Femur (tissue), 1 donor: ENCODE data around the gene ARHGEF6.

Experiments used
- DNase-seq: peaks from one replicate; pipeline ENCODE4 v3.0.0-alpha.2; 2017

Gene ARHGEF6

DNA sequence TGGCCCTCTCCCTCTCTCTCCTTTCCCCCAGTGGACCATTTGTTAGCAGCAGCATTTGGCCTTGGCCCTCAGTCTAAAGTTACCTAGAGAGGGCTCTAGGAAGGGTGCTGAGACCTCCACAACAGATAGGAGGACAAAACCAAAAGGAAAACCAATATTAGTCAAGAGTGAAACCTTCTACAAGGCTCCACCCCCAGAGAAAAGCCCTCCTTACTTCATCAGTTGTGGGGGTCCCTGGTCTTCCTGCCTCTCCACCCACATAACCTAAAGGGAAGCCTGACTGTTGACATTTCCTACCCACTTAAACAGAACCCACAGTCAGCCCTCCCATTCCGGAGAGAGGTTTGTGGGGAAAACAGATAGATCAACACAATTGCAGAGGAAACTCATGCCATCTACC is 137.5 kb downstream of the ARHGEF6 start:
- DNase-seq: no peak

DNA sequence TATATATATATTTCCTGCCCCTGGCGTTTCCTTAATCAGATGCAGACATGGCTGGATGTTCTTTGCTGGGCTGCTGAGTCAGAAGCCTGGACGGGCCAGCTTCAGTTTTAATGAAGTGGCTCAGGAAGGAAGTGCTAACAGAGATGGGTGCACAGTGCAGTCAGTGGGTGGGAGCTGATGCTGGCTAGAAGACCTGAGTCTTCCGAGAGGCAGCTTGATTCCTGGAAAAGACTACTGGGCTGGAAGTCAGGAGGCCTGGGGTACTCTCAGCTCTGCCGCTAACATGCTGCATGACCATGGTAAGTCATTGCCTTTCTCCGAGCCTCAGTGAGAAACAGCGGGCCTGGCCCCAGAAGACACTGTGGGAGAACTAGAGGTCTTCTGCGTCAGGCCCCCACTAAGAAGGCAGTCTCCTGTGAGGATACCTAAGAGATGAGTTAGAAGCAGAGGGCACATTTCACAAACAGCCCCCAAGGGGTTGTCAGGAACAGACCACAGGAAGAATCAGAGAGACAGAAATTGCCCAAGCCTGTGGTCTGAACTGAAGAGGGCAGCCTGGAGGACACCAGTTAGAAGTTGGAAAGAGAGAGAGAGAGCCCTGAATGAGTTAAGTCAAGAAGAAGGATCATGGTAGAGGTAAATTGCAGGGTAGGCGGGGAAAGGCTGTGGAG is 141.1 kb downstream of the ARHGEF6 start:
- no peak for DNase-seq

DNA sequence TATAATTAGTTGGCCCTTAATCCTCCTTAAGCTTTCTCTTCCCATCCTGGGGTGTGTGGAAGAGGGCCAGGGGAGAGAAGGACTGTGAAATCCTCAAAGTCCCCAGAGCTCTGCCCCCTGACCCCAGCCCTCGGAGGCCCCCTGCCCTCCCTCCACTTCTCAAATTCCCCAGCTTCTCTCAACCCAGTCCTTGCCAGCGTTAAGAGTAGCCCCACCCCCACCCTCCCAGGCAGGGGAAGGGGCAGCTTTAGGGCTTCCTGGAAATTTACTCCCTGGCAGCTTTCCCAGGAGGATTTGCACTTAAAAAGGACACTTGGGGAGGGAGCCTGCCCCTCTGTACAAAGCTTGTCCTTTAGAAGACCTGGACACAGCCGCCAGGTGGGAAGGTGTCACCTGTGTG is 144.6 kb downstream of the ARHGEF6 start:
- DNase-seq: no peak

DNA sequence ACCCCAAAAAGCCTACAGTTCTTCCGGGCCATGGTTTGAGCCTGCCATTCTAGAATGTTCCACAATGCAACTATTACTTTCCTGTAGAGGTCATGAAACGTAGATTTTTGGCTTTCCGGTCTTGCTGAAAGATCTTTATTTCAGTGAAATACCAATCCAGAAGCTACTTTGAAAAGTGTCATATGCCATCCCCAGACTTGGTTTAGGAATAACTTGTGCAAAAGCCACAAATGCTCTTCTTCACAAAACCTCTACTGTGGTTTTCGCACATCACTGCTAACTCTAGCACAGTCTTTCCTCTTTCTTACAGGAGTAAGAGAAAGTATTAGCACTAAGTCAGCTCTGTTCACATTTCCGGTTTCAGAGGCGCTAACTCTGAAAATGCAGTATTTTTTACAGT is 145.5 kb downstream of the ARHGEF6 start:
- no peak for DNase-seq

DNA sequence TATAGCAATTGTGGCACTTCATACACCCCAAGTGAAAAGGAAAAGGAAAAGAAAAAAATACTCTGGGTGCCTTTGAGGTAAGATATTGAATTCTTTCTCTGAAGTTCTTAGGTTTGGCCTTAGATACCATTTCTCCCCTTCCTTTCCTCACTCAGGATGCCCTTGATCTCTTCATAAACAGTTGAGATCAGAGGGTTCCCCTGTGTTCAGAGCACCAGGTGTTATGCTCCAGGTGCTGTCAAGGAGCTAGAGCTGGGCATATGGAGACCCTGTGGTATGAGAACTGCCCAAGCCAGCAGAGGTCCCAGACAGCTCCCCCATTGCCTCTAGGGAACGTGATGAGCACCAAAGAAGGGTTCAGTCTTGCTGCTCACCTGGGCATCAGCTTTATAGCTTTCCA is 149.9 kb downstream of the ARHGEF6 start:
- no peak for DNase-seq

DNA sequence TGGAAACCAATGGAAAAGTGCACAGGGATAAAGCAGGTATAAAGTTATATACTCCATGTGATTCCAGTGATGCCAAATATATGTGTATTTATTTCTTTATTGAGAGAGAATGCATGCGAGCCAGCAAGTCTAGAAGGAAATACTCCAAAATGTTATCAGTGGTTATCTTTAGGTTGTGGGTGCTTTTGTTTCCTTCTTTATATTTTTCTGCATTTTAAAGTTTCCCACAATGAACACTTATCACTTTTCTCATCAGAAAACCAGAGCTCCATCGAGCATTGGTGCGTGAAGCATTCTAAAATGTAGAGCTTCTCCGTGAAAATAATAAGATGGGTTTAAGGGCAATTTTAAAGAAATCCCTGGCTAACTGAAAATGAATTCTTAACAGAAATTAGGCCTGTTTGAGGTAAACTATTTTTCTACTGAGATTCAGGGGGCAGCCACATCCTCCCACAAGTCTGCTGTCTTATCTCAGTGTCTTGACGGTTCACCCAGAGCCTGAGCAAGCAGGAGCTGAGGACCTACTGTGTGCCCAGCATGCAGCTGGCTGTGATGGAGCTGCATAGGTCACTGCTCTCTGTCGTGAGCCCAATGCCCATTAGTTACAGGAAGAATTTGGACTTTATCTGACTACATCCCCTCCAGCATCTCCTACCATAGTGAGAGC is 151.5 kb downstream of the ARHGEF6 start:
- DNase-seq: no peak

DNA sequence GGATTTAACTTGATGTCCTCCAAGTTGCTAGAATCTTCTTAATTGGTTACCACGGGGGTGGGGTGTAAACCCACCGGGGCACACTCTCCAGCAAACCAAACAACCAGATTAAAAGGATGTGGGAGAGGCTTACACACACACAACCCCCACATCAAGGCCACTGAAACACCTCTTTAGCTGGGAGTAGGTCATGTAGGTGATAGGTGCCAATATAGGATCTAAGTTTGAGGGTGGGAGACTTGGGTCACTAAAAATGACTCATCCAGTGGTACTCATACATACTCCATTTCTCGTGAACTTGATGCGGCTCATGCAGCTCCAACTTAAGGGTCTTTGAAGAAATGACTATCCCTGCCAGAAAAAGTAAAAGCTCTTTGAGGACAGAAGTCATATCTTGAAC is 153.3 kb downstream of the ARHGEF6 start:
- no peak for DNase-seq

DNA sequence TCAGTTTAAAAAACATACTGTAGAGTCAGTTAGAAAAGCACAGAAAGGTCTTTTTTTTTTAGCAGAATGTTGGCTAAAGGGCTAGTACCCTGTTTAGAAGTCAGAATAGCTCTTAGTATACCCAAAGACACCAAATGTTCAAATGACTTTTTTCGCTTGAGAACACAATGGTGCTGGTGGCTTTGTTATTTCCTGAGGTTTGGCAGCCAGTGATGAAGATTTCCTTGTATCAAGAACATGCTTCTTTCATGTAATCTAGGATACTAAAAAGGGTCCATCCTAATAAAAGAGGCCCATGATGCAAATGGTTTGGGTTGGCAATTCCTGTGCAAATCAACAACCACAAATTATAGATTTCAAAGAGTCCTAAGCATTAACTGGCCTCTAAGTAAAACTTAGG is 153.8 kb downstream of the ARHGEF6 start:
- no peak for DNase-seq

DNA sequence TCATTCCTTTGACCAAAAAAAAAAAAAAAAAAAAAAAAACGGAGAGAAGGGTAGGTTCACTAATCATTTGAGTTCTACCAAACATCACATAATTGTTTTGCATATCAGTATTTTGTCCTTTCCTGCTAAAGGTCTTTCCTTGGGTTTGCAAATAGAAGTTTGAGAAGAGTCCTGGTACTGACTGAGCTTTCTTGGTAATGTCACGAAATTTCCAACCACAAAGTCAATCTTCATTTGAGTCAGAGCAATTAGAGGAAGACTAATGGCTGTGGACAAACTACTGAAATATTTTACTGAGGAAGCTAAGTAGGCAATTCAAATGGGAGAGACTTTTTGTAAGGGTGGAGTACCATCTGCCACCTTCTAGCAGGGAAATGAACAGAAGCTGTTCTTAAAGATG is 154.5 kb downstream of the ARHGEF6 start:
- no peak for DNase-seq

DNA sequence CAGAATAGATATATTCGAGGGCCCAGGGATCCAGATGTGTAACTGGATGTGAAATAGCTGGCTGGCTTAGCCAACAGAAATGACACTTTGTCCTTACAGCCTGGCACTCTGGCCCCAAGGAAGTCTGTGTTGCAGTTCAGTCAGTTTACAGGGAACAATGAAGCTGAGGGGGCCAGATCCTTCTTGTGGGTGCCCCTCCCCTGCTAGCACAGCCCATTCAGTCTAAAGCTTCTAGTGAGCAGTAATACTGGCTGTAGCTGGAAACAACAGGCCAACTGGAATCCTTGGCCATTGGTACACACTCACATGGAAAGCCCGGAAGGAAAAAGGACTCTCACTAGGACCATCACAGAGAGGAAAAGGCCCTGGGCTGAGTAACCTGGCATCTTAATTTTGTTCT is 155.5 kb downstream of the ARHGEF6 start:
- DNase-seq: no peak

DNA sequence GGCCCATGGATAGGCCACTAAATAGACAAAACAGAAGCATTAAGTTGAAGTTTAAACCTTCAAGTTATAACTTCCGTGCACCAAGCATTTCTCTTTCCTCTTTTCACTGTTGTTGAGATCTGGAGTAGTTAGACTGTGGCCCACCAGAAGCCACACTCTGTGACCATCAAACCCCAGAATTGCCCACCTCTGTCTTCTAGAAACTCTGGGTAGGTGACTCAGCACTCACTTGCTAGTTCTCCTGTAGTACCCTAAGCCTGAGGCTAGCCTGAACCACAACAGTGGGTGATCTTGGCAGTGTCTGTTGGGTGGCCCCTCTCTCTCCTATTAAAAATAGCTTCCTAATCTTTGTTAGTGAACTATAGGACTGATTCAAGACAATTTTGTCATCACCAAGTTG is 157.3 kb downstream of the ARHGEF6 start:
- no peak for DNase-seq

DNA sequence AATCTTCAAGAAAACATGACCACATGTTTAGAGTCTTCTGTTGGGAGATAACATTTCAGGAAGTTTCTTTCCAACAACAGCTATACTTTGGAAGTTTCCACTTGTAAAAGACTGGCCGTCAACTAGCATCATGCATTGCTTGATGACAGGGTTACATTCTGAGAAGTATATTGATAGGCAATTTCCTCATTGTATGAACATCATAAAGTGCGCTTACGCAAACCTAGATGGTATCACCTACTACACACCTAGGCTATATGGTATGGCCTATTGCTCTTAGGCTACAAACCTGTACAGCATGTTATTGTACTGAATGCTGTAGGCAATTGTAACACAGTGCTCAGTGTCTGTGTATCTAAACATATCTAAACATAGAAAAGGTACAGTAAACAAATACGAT is 158.2 kb downstream of the ARHGEF6 start:
- DNase-seq: no peak

DNA sequence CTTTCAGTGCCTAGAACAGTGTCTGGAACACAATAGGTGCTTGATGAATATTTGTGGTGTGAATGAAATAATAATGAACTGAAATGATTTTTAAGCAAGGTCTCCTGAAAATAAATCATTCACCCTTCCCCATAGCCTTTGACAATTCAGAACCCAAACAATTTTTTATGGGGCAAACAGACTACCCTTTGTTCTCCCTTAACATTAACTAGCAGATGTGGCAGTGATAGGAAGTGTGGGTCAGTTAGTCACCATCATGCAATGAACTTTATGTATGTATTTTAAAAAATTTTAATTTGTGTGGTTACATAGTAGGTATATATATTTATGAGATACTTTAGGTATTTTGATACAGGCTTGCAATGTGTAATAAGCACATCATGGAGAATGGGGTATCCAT is 160.0 kb downstream of the ARHGEF6 start:
- no peak for DNase-seq

DNA sequence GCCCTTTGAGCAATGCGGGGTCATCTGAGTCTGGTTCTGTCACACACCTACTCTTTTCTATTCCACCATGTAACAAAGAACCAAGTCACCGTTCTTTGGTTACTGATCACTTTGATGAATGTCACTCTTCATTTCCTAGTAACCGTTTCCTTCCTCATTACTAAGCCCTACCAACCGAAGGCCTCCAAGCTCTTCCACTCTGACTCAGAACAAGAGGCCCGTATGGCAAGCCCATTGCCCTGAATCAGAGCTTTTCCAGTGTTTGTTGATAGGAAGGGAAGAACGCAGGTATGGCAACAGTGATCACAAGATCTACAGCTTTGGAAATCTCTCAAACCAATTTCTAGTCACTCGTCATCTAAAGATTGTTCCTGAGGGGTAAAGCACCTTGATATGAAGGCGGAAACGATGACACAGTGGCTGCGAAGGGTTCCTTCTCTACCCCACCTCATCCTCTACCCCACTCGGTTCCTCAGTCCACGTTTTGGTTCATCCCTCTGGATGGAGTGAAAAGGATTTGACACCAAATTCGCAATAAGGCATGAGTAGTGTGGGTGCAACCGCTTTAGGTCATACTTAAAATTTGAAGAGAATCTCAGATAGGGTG is 160.7 kb downstream of the ARHGEF6 start:
- DNase-seq: no peak

DNA sequence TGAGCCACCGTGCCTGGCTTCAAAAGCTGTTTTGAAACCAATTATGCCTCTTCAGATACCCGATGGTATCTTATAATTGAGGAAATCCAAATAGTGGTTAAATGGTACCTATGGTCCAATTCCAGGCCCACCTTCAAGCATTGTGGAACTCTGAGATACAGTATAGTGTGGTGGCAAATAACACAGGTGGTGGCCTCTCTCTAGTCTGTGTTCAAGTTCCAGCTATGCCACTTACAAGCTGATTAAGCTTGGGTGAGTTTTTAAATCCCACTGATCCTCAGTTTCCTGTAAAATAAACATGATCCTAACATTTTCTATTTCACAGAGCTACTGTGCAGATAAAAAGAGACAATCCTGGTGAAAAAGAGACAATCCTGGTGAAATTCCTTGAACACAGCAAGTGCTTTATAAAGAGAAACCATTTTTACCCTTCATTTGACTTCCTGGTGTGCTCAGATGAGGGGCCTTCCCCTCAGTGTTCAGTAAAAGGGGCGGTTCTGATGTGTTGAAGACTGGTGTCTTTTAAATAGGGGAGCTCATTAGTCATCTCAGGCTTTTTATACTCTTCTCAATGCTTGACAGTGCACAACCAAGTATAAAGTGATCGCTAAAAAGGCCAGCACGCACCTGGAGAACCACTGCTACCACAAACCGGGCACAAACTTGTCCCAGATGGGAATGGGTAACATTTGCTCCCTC is 163.6 kb downstream of the ARHGEF6 start:
- DNase-seq: no peak
